GM19351 (cell line): ENCODE measurements around the gene SCEL.

ENCODE experiments used
- ATAC-seq: cut with Tn5 transposase; IDR thresholded peaks from one replicate; pipeline ENCODE4 v1.9.1; 2021; ENCODE audit warnings: mild to moderate bottlenecking, moderate library complexity; ENCODE audit not compliant: unreplicated experiment

The SCEL gene

DNA sequence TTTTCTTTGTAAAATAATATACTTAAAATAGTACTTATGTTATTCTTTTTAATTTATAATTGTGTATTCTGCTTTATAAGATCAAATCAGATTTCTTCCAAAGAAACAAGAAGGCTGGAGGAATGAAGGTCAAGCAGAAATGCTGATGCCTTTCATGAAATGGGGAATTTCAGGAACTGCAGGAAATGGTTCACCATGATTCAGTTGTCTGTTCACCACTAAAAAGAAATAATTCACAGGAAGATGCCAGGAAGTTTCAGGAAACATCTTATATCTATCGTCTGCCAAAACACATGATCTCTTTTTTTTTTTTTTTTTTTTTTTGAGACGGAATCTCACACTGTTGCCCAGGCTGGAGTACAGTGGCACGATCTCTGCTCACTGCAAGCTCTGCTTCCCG, 15.7 kb upstream of the SCEL start:
- ATAC-seq: no peak

GRCh38 chr13:77521194-77521593, 14.3 kb upstream of the SCEL start:
- ATAC-seq: no peak

GRCh38 chr13:77521595-77522367, 13.7 kb upstream of the SCEL start:
- ATAC-seq: no peak

GRCh38 chr13:77522444-77522843, 13.1 kb upstream of the SCEL start:
- ATAC-seq: no peak

- ATAC-seq: no peak
These were observed 12.1 kb upstream of the SCEL start for GRCh38 chr13:77523386-77523785.

DNA sequence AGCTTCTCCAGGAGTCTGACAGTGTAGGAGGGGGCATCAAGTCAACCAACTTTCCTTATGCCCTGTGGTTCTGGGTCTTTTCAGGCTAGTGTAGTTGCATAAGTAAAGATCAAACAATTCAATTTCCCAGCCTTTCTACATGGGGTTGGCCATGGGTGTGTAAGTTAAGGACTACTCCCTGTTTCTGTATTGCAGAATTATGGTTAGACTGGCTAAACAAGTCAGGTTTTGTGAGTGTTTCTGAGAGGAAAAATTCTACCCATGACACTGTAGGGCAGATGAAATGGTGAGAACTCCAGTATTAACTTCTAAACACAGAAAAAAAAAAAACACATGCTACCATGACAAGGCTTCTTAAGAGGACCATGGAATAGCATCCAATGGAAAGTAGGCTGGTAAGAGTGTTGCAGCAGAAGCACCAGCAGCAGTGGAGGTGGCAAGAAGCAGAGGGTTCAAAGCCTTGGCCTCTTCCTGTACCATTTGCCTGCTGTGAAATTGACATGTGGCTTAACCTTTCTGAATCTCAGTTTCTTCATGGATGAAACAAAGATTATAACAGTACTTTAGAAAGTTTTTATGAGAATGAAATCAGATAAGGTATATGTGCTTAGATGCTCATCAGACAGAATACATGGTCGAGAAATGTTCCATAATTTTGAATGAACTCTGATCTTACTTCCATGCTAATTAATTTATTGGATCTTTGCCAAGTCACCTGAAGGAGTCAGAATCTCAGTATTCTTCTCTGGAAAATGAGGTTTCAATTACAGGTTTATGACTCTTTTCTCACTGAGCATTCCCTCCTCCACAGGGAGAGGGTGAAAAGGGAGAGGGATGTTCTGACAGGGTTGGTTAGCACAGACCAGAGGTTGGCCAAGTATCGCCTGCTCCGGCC, 11.4 kb upstream of the SCEL start:
- peak; percentile 47 for ATAC-seq

DNA sequence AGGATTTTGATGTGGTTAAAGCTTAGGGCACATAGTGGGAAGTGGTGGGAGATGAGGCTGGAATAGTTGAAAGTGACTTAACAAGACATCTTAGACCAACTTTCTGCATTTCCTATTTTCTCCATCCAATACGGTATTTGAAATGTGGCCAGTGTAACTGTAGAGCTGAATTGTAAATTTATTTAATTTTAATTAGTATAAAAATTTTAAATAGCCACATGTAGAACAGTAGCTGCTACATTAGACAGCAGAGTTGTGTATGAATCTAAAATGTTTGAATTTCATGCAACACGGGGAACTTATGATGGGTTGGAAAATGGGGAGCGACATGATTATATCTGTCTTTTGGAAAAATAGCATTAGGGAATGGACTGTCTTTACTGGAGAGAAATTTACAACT, 7.1 kb upstream of the SCEL start:
- ATAC-seq: no peak

DNA sequence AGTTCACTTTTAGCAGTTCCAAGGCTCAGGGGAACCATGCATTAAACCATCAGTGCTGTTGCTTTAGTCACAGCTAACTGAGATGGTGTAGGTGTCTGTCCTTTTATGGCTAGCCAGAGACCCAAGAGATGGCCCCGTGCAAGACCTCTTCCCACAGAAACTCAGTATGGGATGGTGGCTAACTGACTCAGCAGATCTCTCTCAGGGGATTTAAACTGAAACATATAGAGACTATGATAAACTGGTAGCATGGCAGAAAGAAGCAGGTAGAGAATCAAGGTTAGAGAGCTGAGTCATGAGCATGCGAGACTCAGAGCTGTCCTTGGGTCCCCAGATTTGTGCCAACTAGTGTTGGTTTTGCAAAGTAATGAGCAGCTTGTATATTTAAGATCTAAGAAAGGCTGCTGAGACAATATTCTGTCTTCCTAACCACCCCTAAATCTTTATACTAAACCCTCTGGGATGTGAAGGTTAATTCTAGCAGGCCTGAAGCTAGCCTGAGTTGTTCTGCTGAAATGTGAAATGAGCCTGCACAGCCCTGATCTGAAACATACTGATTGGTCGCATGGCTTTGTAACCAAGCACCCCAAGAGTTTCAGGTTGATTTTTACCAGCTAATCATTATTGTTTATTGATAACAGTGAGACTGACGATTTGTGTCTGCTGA, 6.5 kb upstream of the SCEL start:
- peak; percentile 61 for ATAC-seq

DNA sequence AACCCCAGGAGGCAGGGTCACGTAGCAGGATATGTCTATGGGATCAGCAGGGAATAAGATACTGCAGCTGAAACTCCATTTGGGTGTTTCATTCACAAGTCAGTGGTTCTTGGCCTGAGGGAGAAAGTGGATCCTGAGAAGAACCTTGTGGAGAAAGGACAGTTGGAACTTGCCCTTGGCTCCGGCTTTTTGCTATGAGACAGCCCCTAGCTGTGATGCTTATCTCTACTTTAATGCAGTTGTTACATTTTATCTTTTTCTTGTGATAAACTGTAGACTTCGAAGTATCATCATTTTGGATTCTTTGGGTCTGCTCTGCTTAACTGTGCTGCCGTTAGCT, 6.0 kb upstream of the SCEL start:
- ATAC-seq: no peak

- ATAC-seq: no peak
These were observed 4.6 kb upstream of the SCEL start for GRCh38 chr13:77530875-77531274.

DNA sequence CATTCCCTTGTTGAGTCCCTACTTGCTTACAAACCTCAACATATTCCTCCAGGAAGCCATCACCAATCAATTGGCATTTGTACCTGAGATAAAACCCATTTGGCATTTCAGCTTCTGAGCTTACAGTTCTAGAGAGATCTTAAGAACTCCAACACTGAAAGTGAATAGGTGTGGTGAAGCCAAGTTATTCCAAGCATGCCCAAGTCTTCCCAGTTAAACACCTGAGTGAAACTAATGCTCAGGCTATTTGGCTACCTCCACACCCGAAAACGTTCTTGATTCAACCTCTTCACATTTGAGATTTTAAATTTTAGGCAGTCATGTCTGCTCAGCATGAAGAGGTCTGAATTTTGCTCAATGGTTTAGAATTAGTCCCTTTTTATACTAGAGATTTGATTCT, 2.5 kb upstream of the SCEL start:
- ATAC-seq: no peak

- ATAC-seq: no peak
These were observed 1.4 kb upstream of the SCEL start for GRCh38 chr13:77533875-77534788.

GRCh38 chr13:77536358-77536757, 852 bp downstream of the SCEL start:
- ATAC-seq: no peak

GRCh38 chr13:77537289-77537919, 1.9 kb downstream of the SCEL start:
- no peak for ATAC-seq

GRCh38 chr13:77543711-77544110, 8.2 kb downstream of the SCEL start:
- ATAC-seq: no peak

- ATAC-seq: no peak
These were observed 8.8 kb downstream of the SCEL start for GRCh38 chr13:77544355-77544754.

DNA sequence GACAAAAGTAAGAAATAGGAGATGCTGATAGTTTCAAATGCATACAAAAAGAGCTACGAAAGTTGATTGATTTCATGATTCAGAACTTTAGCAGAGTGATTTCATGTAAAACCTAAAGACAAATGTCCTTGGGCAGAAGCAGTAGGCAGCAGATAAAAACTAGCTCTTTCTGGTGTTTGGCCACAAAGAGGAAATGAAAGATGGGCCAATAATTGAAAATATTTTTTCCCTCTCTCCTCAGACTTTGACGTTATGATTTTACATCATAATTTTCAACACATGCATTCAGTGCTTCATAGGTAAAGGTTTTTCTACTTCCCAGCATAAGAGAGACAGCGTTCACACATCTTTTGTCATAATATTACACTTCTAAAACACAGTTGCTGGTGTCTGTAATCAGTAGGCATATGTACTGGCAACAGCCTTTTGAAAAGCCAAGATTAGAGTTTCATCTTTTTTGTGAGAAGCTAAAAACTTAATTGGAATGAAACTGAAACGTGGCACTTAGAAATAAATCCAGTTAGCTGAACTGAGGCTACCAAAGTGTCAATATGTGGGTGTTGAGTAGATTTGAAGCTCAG, 9.3 kb downstream of the SCEL start:
- ATAC-seq: peak; percentile 66

DNA sequence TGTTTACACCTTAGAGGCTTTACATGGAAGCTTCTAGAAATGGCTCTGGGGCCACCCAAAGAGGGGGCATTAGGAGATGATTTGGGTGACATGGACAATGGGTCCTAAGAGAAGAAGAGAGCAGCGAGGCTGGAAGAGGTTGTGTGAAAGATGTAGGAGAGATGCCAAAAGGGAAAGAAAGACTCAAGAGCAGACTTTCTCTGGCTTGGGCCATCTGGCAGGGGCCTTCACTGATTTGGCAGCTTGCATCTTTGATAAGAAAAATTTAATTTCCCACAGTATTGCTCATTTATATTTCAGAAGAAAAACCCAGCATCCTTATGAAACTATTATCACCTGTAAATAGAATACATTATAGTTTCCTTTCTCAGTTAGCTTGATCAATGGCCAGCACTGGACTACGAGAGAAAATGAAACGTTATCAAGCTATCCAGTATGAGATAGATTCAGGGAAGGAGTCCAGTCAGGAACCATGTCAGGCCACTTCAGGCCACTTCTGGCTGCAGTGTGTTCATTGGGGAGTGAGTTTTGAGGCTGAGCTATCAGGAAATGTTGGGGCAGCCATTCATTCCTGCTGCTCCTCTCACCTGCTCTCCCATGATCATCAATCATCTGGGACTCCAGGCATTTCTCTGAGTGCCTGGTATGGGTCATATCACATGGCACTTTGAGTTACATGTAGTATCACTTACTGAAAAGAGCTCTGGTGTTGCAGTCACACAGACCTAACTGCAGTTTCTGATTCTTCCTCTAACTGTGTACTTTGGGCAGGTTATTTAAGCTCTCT, 10.3 kb downstream of the SCEL start:
- no peak for ATAC-seq

DNA sequence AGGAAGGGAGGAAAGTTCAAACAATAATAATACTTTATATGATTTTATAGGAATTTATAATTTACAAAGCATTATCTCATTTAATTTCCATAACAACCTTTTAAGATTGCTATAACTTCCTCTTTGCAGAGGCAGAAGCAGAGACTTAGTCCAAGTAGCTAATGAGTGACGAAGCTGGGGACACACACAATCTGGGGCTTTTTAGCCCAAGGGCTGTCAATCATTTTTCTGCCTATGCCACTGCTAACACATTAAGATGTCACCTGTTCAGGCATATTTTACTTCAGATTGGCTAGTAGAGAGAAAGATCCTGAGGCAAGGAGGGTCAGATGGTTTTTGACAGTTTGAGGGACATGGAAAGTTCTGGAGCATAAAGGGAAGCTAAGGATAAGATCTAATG, 12.6 kb downstream of the SCEL start:
- ATAC-seq: no peak
